ENCODE results near the gene THRB.

DNA sequence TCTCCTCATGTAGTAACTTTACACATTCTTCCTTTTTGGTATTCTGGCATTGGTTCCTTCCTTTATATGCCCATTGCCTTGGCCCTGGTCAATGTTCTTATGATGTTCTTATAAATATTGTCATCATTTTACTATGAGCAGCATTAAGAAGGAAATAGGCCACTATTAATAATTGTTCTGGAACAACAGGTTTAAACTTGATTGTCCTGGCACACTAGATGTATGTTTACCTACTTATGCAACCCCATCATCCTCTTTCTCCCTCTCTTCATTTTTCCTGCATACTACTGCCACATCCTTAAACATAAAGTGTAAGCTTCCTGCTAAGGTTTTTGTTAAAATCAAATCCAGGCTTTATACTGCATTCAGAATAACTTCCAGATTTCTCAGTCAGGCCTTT, 114.7 kb downstream of the THRB start:
- no peak for TF ChIP-seq CTCF (IDR thresholded peaks at IDR 0.05; ENCODE audit: poor library complexity)
- TF ChIP-seq EZH2 (IDR thresholded peaks at IDR 0.05; ENCODE audit: borderline replicate concordance) = no peak
